Sigmoid colon (tissue), 3 donors: Measurements from ENCODE around the gene CABP2.

Experiments
- POLR2A ChIP-seq, 2 donors: fragments of 450-650 bp; IDR thresholded peaks; one replicate each; pipeline ENCODE4 v1.6.1; 2016; ENCODE audit warnings: antibody characterized with exemption in 2 of 2, mild to moderate bottlenecking in 2 of 2, moderate library complexity in 2 of 2
- TF ChIP-seq, protein P1 (sequence below), 4 experiments: fragments of 450-650 bp in 3 of 4; fragments of 200-600 bp in 1 of 4; IDR thresholded peaks; one replicate each; pipeline ENCODE4 v1.5.1; 2016 to 2019; ENCODE audit warnings: antibody characterized with exemption in 4 of 4, mild to moderate bottlenecking in 3 of 4, moderate library complexity in 2 of 4

DNA sequence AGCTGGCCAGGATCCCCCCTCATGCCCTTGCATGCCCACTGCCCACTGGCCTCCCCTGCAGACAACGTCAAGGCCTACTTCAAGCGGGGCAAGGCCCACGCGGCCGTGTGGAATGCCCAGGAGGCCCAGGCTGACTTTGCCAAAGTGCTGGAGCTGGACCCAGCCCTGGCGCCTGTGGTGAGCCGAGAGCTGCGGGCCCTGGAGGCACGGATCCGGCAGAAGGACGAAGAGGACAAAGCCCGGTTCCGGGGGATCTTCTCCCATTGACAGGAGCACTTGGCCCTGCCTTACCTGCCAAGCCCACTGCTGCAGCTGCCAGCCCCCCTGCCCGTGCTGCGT, 32.5 kb downstream of the CABP2 start:
- TF ChIP-seq, protein P1, sequence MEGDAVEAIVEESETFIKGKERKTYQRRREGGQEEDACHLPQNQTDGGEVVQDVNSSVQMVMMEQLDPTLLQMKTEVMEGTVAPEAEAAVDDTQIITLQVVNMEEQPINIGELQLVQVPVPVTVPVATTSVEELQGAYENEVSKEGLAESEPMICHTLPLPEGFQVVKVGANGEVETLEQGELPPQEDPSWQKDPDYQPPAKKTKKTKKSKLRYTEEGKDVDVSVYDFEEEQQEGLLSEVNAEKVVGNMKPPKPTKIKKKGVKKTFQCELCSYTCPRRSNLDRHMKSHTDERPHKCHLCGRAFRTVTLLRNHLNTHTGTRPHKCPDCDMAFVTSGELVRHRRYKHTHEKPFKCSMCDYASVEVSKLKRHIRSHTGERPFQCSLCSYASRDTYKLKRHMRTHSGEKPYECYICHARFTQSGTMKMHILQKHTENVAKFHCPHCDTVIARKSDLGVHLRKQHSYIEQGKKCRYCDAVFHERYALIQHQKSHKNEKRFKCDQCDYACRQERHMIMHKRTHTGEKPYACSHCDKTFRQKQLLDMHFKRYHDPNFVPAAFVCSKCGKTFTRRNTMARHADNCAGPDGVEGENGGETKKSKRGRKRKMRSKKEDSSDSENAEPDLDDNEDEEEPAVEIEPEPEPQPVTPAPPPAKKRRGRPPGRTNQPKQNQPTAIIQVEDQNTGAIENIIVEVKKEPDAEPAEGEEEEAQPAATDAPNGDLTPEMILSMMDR (IDR thresholded peaks at IDR 0.05), result no peak
- no peak for TF ChIP-seq POLR2A (IDR thresholded peaks at IDR 0.05)
